GM18951 (cell line): ENCODE data around the gene CRYBG1.

ENCODE experiments used
- POLR2A ChIP-seq: IDR thresholded peaks from 4 replicates; pipeline ENCODE4 v1.6.1; 2011; ENCODE audit warnings: mild to moderate bottlenecking; ENCODE audit not compliant: insufficient read length, insufficient read depth; ENCODE audit errors: extremely low read depth
- in situ Hi-C: fragments of 300-500 bp; cut with MboI; formaldehyde crosslinking; loops from one replicate; pipeline ENCODE4 v1.12.0; 2022; ENCODE audit warnings: low sequenced_read_pairs, mixed read lengths, inconsistent platforms; ENCODE audit not compliant: unreplicated experiment

CRYBG1 gene

DNA sequence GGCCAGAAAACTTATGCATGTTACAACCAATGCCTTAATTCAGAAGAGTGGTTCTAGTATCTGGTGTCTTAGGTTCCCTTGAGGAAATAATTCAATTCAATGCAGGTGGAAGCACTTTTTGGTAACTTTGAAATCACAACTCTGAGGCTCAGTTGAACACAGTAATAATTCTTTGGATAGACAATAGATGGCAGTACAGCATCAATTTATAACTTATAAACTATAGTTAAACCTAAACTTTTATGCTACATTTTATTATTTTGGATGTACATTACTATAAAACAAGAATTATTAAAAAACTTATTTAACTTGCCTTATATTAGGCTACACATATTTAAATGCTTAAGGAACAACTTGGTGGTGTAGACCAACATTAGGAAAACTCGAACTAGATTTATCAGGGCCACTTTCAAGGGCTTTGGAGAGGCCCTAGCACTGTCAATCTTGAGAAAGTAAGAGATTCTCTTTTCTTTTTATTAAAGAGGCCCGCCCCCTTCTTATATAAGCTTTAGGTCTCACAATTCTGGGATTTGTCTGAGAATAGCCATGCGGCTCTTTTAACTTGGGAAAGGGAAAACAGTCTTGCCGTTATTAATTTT lies 85.9 kb downstream of the CRYBG1 start:
- in situ Hi-C loops = loop anchor here (5.0 to 10.0 kb wide), 3 partner anchors 112 to 538 kb away; no protein-coding TSS in a partner anchor
- TF ChIP-seq POLR2A = no peak

DNA sequence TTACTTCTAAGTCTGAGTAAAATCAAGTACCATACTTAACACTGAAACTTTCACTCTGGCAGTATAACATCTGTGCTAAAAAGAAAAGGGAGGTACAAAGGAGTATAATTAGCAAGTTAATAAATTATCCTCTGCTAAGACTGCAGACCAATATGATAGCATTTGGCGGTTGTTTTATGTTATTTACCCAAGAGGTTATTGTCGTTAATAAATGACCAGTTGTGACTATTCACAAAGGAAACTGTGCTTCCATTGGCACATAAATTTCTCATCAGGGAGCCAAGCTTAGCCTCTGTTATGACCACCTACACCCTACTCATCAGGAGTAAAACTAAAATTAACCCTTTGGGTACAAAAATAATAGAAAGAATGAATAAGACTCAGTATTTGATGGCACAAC lies 86.5 kb downstream of the CRYBG1 start:
- TF ChIP-seq POLR2A = no peak
- in situ Hi-C loops = loop anchor here (5.0 to 10.0 kb wide), 3 partner anchors 112 to 538 kb away; no protein-coding TSS in a partner anchor

DNA sequence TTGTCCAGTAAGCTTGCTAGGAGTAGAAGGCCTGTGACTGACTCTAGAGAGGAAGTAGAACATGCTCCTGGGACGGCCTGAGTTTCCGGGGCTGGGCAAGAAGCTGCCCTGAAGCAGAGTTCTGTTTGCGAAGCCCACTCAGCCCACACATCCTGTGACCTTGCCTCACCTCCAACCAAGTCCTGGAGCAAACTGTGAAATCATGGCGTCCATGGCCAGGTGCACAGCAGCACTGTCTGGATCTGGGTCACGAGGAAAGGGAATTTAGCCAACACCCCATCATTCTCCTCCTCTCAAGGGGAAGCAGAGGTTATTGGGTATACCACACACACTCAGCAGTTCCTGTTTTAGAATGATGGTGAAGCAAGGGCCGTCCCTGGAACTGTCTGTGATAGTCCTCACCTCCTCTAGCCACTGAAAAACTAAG lies 87.5 kb downstream of the CRYBG1 start:
- in situ Hi-C loops = loop anchor here (5.0 to 10.0 kb wide), 3 partner anchors 113 to 537 kb away; no protein-coding TSS in a partner anchor
- no peak for TF ChIP-seq POLR2A

DNA sequence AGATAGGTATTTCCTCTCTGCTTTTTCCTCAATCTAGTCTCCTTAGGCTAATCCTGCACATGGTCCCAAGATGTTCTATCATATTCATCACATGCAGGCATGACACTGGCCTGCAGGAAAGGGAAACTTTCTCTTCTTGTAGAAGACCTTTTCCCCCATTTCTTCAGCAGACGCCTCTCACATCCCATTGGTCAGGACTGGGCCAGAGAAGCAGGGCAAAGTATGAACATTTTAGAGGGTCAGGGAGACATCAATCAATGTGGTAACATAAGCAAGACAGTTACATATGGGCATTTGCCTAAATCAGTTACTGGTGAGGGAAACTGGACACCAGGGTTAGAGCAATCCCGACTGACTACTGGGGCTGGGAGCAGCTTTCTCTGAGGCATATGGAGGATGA lies 90.1 kb downstream of the CRYBG1 start:
- in situ Hi-C loops = no loop called here
- no peak for TF ChIP-seq POLR2A

DNA sequence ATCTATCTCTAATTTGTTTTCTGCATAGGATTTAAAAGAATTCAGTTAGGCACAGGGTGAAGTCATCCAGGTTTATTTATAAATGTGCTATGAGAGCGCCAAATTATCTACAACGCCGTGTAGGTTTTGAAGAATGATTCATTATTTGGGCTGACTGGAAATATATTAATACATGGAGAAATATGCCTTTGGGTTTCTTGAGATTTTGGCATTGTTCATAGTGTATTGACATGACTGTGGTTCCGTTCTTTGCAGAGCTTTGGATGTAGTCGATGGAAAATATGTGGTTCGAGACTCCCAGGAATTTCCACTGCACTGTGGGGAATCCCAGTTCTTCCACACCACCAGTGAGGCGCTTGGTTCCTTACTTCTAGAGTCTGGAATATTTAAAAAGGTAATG lies 90.9 kb downstream of the CRYBG1 start:
- TF ChIP-seq POLR2A = no peak

DNA sequence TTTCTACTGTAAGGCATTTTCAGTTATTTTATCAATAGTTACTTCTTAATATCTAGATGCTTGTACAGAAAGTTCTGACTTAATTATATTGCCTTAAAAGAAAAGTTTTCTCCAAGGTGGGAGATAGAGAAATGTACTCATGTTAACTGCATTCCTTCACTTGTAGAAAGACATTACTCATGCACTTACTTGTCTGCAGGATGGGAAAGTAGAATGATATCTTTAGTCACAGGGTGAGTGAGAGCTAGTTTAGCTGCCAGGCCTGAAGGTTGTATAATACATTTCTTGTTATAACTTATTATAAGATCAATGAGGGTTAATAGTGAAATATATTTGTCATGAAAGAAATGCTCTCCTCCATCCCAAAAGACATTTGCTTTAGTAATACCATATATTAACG lies 92.1 kb downstream of the CRYBG1 start:
- in situ Hi-C loops = no loop called here
- no peak for TF ChIP-seq POLR2A

More for the DNA sequence above, 90.9 kb downstream of the CRYBG1 start:
- in situ Hi-C loops = no loop called here

DNA sequence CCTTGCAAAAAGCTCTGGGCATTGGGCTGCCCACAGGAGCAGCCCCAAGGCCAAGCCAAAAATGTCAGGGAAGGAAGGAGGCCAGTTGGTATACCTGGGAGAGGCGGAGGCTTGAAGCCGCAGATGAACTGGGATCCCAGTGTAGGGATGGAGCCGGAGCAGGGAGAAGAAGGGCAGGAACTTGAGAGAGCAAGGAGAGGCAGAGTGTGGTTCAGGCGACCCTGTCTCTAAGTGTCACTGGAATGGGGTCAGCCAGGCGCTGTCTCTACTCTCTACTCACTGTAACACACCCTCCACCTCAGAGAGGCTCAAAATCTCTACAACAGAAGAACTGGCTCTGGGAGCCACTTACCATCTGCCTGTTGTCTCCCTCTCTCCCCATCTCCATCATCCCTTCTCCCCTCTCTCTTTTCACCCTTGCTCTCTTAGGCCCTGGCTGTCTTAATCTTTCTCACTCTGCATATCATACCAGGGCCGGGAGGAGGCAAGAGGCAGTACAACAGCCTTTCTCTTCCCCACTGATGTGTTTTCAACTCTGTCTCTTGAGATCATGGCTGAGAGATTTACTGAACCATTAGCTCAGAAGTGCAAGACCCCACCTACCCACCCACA lies 93.3 kb downstream of the CRYBG1 start:
- in situ Hi-C loops = no loop called here
- no peak for TF ChIP-seq POLR2A

DNA sequence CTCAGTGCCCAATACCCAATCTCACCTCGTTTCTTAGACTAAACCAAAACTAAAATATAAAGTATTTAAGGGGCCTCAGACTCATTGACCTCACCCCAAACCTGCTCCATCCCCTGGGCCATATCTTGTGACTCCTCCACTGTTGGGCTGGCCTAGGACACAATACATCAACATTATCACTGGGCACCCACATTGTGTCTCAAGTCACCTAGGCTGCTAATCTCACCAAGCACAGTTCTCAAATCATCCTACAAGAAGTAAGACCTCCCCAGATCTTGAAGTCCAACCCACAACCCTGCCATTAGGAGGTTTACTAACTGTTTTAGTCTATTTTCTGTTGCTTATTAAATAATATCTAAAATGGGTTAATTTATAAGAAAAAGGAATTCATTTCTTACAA lies 96.2 kb downstream of the CRYBG1 start:
- in situ Hi-C loops = no loop called here

DNA sequence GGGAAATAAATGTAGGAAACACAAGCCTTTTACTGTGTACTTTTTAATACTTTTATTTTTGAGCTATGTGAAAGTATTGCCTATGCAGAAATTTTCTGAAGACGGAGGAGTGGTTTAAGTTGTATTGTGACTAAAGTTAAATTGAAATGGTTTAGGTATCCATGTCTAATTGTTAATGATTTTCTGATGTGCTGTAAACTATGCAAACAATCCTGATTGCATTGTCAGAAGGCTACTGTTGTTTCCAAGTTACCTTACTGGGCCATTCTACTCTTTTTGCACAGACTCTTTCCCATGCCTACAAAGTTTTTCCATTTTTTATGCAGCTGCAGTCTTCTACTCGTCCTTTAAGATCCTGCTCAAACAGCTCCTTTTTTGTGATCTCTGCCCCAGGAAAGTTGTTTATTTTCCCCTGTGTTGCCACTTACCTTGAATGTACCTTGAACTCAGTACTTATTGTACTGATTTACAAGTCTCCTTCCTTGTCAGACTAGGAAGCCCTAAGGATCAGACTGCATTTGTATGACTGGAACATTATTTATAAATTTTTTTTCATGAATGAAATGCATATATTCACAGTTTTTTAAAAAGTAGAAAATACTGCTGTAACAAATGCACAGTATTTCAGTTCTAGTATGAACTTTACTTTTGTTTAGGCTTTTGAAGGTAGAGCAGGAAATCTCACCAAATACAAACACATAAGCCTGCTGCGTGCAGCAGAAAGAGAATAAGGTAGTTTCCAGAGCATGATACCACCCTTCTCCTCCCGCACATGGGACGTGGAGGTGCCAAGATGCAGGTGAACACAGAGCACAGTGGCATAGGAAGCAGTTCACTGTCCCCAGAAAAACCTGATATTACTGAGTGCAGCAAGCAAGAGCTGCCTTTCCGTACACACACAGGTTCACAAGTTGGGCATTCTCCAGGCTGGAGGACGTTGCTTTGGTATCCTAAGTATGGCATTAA lies 97.8 kb downstream of the CRYBG1 start:
- in situ Hi-C loops = no loop called here
- TF ChIP-seq POLR2A = no peak

More for the DNA sequence above, 96.2 kb downstream of the CRYBG1 start:
- no peak for TF ChIP-seq POLR2A

DNA sequence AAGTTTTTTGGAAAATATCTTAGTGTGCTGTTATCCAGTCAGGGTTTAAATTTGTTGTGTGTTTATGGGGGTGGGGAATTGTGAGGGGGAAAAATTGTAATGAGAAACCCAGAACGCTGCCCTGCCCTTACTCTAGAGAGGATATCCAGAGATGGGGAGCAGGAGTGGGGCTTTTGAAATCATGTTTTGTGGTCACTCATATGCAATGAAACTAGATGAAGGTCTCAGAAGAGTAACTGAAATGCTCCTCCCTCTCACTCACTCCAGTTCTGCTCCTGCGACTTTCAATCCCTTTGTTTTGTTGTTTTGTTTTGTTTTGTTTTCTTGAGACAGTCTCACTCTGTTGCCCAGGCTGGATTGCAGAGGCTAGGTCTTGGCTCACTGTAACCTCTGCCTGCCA lies 100.0 kb downstream of the CRYBG1 start:
- no peak for TF ChIP-seq POLR2A
- in situ Hi-C loops = no loop called here

DNA sequence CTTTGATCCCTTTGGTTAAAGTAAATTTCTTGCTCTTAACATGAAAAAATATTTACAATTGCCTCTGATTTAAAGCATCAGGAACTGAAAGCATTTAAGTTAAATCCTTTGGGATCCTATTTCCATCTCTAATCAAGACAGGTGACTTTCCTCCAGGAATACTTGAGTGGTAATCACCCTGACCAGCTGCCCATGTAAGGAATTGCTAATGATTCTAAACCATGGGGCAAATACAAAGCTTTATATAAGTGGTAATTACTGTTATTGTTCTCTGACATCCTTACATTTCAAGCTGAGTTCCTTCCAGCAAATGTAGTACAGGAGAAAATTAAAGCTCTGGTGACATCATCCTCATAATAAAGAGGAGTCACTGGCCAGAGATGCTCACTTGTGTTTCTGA lies 100.6 kb downstream of the CRYBG1 start:
- in situ Hi-C loops = no loop called here
- no peak for TF ChIP-seq POLR2A

DNA sequence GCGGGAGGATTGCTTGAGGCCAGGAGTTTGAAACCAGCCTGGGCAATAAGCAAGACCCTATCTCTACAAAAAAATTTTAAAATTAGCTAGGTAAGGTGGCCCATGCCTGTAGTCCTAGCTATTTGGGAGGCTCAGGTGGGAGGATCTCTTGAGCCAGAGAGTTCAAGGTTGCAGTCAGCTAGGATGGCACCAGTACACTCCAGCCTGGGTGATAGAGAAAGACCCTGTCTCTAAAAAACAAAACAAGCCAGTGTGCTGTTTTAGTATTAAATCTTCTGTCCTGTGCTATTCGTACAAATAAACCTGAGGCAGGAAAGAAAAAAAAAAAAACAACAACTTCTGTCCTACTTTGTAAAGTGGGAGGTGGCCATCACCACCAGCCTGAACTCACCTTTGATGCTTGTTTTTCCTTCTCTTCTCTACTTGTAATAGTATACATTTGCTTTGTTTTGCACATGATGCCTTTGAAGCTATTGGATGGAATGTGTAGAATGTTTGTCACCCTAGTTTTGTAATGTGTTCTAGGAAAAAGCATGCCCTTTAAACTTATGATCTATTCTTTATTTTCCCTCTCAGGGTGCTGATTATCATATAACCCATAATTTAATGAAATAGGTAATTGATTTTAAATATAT lies 102.5 kb downstream of the CRYBG1 start:
- TF ChIP-seq POLR2A = no peak
- in situ Hi-C loops = no loop called here

DNA sequence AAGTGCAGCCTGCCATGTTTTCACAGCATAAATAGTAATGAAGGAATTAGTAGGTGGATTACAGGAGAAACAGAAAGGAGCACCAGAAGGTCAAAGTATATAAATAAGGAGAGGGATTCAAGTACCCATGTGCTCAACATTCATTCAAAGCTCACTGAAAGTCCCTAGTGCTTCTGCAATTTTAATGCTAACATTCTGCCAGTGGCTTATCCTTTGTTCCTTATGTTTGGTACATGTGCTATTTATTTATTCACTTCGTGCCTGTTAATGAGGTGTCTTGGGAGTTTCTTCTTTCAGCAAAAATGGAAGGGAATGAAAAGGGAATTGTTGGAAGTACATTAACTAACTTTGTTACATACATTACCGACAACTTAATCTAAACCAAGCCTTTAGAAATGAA lies 105.7 kb downstream of the CRYBG1 start:
- in situ Hi-C loops = no loop called here
- no peak for TF ChIP-seq POLR2A
